Amniotic epithelial cell (primary cell): ENCODE results near the gene ASTN2.

Experiments
- DNase-seq: peaks from one replicate; pipeline ENCODE4 v3.0.0-alpha.2; 2010; ENCODE audit warnings: low read depth

Gene ASTN2

GRCh38 chr9:116628716-116629115, 786.1 kb downstream of the ASTN2 start:
- DNase-seq, result no peak

GRCh38 chr9:116627433-116627832, 787.4 kb downstream of the ASTN2 start:
- DNase-seq, result no peak

GRCh38 chr9:116626762-116627161, 788.1 kb downstream of the ASTN2 start:
- no peak for DNase-seq

GRCh38 chr9:116623715-116624114, 791.1 kb downstream of the ASTN2 start:
- DNase-seq, result no peak

- no peak for DNase-seq
Observed at GRCh38 chr9:116617389-116617788, 797.5 kb downstream of the ASTN2 start.

GRCh38 chr9:116616304-116616914, 798.4 kb downstream of the ASTN2 start:
- no peak for DNase-seq

- DNase-seq, result peak; percentile 31
Observed at GRCh38 chr9:116608064-116608463, 806.8 kb downstream of the ASTN2 start.

- peak; percentile 20 for DNase-seq
Observed at GRCh38 chr9:116605904-116606341, 808.9 kb downstream of the ASTN2 start.

- no peak for DNase-seq
Observed at GRCh38 chr9:116605060-116605459, 809.8 kb downstream of the ASTN2 start.

- DNase-seq, result no peak
Observed at GRCh38 chr9:116604251-116604650, 810.6 kb downstream of the ASTN2 start.

GRCh38 chr9:116599342-116599884, 815.4 kb downstream of the ASTN2 start:
- DNase-seq, result no peak

- DNase-seq, result no peak
Observed at GRCh38 chr9:116596646-116597045, 818.2 kb downstream of the ASTN2 start.

- DNase-seq, result peak; percentile 69
Observed at GRCh38 chr9:116594547-116594946, 820.3 kb downstream of the ASTN2 start.

- peak; percentile 44 for DNase-seq
Observed at GRCh38 chr9:116592970-116593369, 821.9 kb downstream of the ASTN2 start.

GRCh38 chr9:116589392-116590354, 825.2 kb downstream of the ASTN2 start:
- DNase-seq, result peak; percentile 66

GRCh38 chr9:116587919-116588318, 826.9 kb downstream of the ASTN2 start:
- DNase-seq, result no peak

GRCh38 chr9:116585896-116586295, 829.0 kb downstream of the ASTN2 start:
- DNase-seq, result no peak

- DNase-seq, result no peak
Observed at GRCh38 chr9:116585204-116585603, 829.7 kb downstream of the ASTN2 start.

- no peak for DNase-seq
Observed at GRCh38 chr9:116580853-116581252, 834.0 kb downstream of the ASTN2 start.

GRCh38 chr9:116576386-116576785, 838.5 kb downstream of the ASTN2 start:
- DNase-seq, result no peak

- DNase-seq, result no peak
Observed at GRCh38 chr9:116574027-116574679, 840.7 kb downstream of the ASTN2 start.

- peak; percentile 81 for DNase-seq
Observed at GRCh38 chr9:116572095-116572748, 842.6 kb downstream of the ASTN2 start.
